HG02884 (cell line): ENCODE data around the gene ANO9.
"Not testable (repeated sequence)": the region's sequence is repeated elsewhere in the genome, so short reads cannot be mapped to it uniquely, and the experiment has no call there.

Experiments used
- ATAC-seq: cut with Tn5 transposase; IDR thresholded peaks from one replicate; pipeline ENCODE4 v1.9.1; 2021; ENCODE audit warnings: mild to moderate bottlenecking, moderate library complexity; ENCODE audit not compliant: unreplicated experiment

ANO9 gene

GRCh38 chr11:471468-472145, 29.8 kb upstream of the ANO9 start:
- ATAC-seq, result no peak

GRCh38 chr11:469684-470560, 28.1 kb upstream of the ANO9 start:
- ATAC-seq, result no peak

GRCh38 chr11:469026-469683, 27.3 kb upstream of the ANO9 start:
- not testable (repeated sequence) for ATAC-seq

GRCh38 chr11:468493-468892, 26.7 kb upstream of the ANO9 start:
- ATAC-seq, result no peak

GRCh38 chr11:468036-468435, 26.2 kb upstream of the ANO9 start:
- no peak for ATAC-seq

- ATAC-seq, result no peak
These were observed 24.2 kb upstream of the ANO9 start for GRCh38 chr11:465896-466530.

GRCh38 chr11:464316-464715, 22.5 kb upstream of the ANO9 start:
- ATAC-seq, result no peak

GRCh38 chr11:462107-462890, 20.5 kb upstream of the ANO9 start:
- ATAC-seq, result no peak

- no peak for ATAC-seq
These were observed 19.8 kb upstream of the ANO9 start for GRCh38 chr11:461626-462025.

GRCh38 chr11:460331-461199, 18.8 kb upstream of the ANO9 start:
- no peak for ATAC-seq

- no peak for ATAC-seq
These were observed 17.9 kb upstream of the ANO9 start for GRCh38 chr11:459511-460220.

- no peak for ATAC-seq
These were observed 15.4 kb upstream of the ANO9 start for GRCh38 chr11:457111-457760.

- ATAC-seq, result no peak
These were observed 14.7 kb upstream of the ANO9 start for GRCh38 chr11:456533-456932.

GRCh38 chr11:455566-456147, 13.8 kb upstream of the ANO9 start:
- ATAC-seq, result no peak

GRCh38 chr11:454801-455565, 13.2 kb upstream of the ANO9 start:
- ATAC-seq, result no peak

GRCh38 chr11:454043-454442, 12.2 kb upstream of the ANO9 start:
- ATAC-seq, result no peak

GRCh38 chr11:453564-453963, 11.8 kb upstream of the ANO9 start:
- no peak for ATAC-seq
